ENCODE results near the gene HMOX1.

The HMOX1 gene

GRCh38 chr22:35426801-35427140 lies 45.9 kb downstream of the HMOX1 start:
- Histone ChIP-seq H3K4me3 (ENCODE audit: severe bottlenecking) (no peak overlapping the region), H3K27me3 (ENCODE audit: insufficient read depth, poor library complexity, severe bottlenecking) (no peaks in the 10 kb centered on the region), H3K9me3 (ENCODE audit: severe bottlenecking) (no peaks in the 10 kb centered on the region), H3K36me3 (ENCODE audit: low read depth) (peaks cover 64% of the 10 kb centered on the region), H3K27ac (ENCODE audit: poor library complexity, severe bottlenecking) (peak overlapping the region; percentile 43), H3K4me1 (ENCODE audit: insufficient read depth, poor library complexity, severe bottlenecking) (peaks cover 14% of the 10 kb centered on the region)
- DNase-seq (ENCODE audit: low spot score) (no peak), ATAC-seq (ENCODE audit: low read depth) (no peak)
- no peak for TF ChIP-seq CTCF (IDR thresholded peaks at IDR 0.05; ENCODE audit: poor library complexity, severe bottlenecking)

- DNase-seq (ENCODE audit: low spot score), result no peak
- H3K27me3 ChIP-seq (ENCODE audit: insufficient read depth, poor library complexity, severe bottlenecking), result no peaks in the 10 kb centered on the region
- peaks cover 8% of the 10 kb centered on the region for H3K9me3 ChIP-seq (ENCODE audit: severe bottlenecking)
- peaks cover 9% of the 10 kb centered on the region for H3K4me1 ChIP-seq (ENCODE audit: insufficient read depth, poor library complexity, severe bottlenecking)
- peak; percentile 67 for ATAC-seq (ENCODE audit: low read depth)
- peaks cover 43% of the 10 kb centered on the region for H3K36me3 ChIP-seq (ENCODE audit: low read depth)
- peak; percentile 87 for TF ChIP-seq CTCF (IDR thresholded peaks at IDR 0.05; ENCODE audit: poor library complexity, severe bottlenecking)
- H3K27ac ChIP-seq (ENCODE audit: poor library complexity, severe bottlenecking), result no peak overlapping the region
- H3K4me3 ChIP-seq (ENCODE audit: severe bottlenecking), result no peak overlapping the region
These were observed 50.0 kb downstream of the HMOX1 start for GRCh38 chr22:35430897-35431322.

- no peak overlapping the region for H3K4me3 ChIP-seq (ENCODE audit: severe bottlenecking)
- ATAC-seq (ENCODE audit: low read depth) (no peak), DNase-seq (ENCODE audit: low spot score) (no peak)
- peaks cover 39% of the 10 kb centered on the region for H3K36me3 ChIP-seq (ENCODE audit: low read depth)
- peaks cover 5% of the 10 kb centered on the region for H3K4me1 ChIP-seq (ENCODE audit: insufficient read depth, poor library complexity, severe bottlenecking)
- H3K27me3 ChIP-seq (ENCODE audit: insufficient read depth, poor library complexity, severe bottlenecking), result no peaks in the 10 kb centered on the region
- H3K9me3 ChIP-seq (ENCODE audit: severe bottlenecking), result peaks cover 8% of the 10 kb centered on the region
- H3K27ac ChIP-seq (ENCODE audit: poor library complexity, severe bottlenecking), result no peak overlapping the region
- no peak for TF ChIP-seq CTCF (IDR thresholded peaks at IDR 0.05; ENCODE audit: poor library complexity, severe bottlenecking)
These were observed 50.8 kb downstream of the HMOX1 start for GRCh38 chr22:35431483-35432227.

GRCh38 chr22:35432228-35432905 lies 51.5 kb downstream of the HMOX1 start:
- Histone ChIP-seq H3K27ac (ENCODE audit: poor library complexity, severe bottlenecking) (no peak overlapping the region), H3K36me3 (ENCODE audit: low read depth) (peaks cover 32% of the 10 kb centered on the region), H3K27me3 (ENCODE audit: insufficient read depth, poor library complexity, severe bottlenecking) (no peaks in the 10 kb centered on the region), H3K4me3 (ENCODE audit: severe bottlenecking) (no peak overlapping the region), H3K4me1 (ENCODE audit: insufficient read depth, poor library complexity, severe bottlenecking) (no peaks in the 10 kb centered on the region), H3K9me3 (ENCODE audit: severe bottlenecking) (peaks cover 8% of the 10 kb centered on the region)
- no peak for TF ChIP-seq CTCF (IDR thresholded peaks at IDR 0.05; ENCODE audit: poor library complexity, severe bottlenecking)
- no peak for DNase-seq (ENCODE audit: low spot score)
- ATAC-seq (ENCODE audit: low read depth), result no peak

All from RWPE2 (cell line).